Right cardiac atrium (tissue), 5 donors: ENCODE measurements around the gene GNAI2. TPM values are rescaled to one million over a fixed set of nuclear protein-coding genes. Genes with fewer than 3 reads are reported as not detected.

ENCODE experiments used
- ATAC-seq, 2 donors: fragments of 200-7000 bp; cut with Tn5 transposase; one replicate each; pipeline versions ENCODE4 v1.8.0 to v1.9.1; 2020; ENCODE audit warnings: moderate library complexity in 2 of 2, mild to moderate bottlenecking in 1 of 2
- DNase-seq, 3 donors: peaks; one replicate each; pipeline ENCODE4 v3.0.0-alpha.2; 2020
- H3K27ac ChIP-seq: one replicate; pipeline ENCODE4 v1.5.1; 2013; ENCODE audit warnings: mild to moderate bottlenecking, low read length, control low read depth, moderate library complexity
- H3K27me3 ChIP-seq: one replicate; pipeline ENCODE4 v1.6.1; 2013; ENCODE audit not compliant: control insufficient read depth, insufficient read depth
- H3K4me1 ChIP-seq: one replicate; pipeline ENCODE4 v1.6.1; 2013; ENCODE audit warnings: low read length; ENCODE audit not compliant: control insufficient read depth, insufficient read depth
- H3K4me3 ChIP-seq: one replicate; pipeline ENCODE4 v1.5.1; 2013; ENCODE audit warnings: low read length, control low read depth
- H3K9me3 ChIP-seq: one replicate; pipeline ENCODE4 v1.6.1; 2013; ENCODE audit warnings: low read length; ENCODE audit not compliant: control insufficient read depth
- WGBS: extraction: QIAGEN DNeasy Blood & Tissue Kit; methylation state at CpG from one replicate; pipeline ENCODE4 v1.1.7; 2013; 5-methylcytosine and 5-hydroxymethylcytosine counted together
- intact Hi-C, 4 donors: fragments of 100-400 bp; cut with DNase I; formaldehyde crosslinking; loops; one replicate each; pipeline versions ENCODE4 v1.11.0 to v1.14.0; 2022 to 2023
- polyA plus RNA-seq: library from polyadenylated mRNA; stranded (reverse); fragments of 200-250 nt; gene quantifications from one replicate; pipeline ENCODE4 v1.2.3, GENCODE V29; 2013
- total RNA-seq, 4 donors: library from RNA; stranded (reverse); fragmentation: NEBNext Ultra II Directional; extraction: Animal tissue kit (Norgen Biotek cat#: 25700); gene quantifications; one replicate each; pipeline ENCODE4 v1.2.1, GENCODE V29; 2021
- donor health status: healthy with polysubstance abuse.
- donor health status: DM: no; HTN: yes; CAD: no.
- donor health status: DM: no; HTN: no; CAD: no.
- donor health status: DM: no; HTN: yes; CAD: no; lungs with severe emphysema.
- donor health status: DM: yes; HTN: yes; CAD: no.

The GNAI2 gene
- total and polyA plus RNA-seq, 5 donors = 122 to 149 (median 148) TPM

GRCh38 chr3:50245251-50245745 is 9.3 kb downstream of the GNAI2 start:
- H3K27ac ChIP-seq = peak overlapping the region; percentile 42
- ATAC-seq = no peak
- H3K27me3 ChIP-seq = no peaks in the 10 kb centered on the region
- DNase-seq = peak in 1 of 3 donors; percentile 52
- H3K4me3 ChIP-seq = peak overlapping the region; percentile 19
- 55% methylated on average over 16 of the region's 16 CpGs for WGBS
- intact Hi-C loops = no loop called here
- peaks cover 62% of the 10 kb centered on the region for H3K4me1 ChIP-seq
- no peaks in the 10 kb centered on the region for H3K9me3 ChIP-seq

- DNase-seq = peak; percentile 92 to 97 (median 96)
- intact Hi-C loops = loop anchor here in 1 of 4 donors (2.0 kb wide), 1 partner anchor 19 kb away; no protein-coding TSS in a partner anchor
- no peaks in the 10 kb centered on the region for H3K9me3 ChIP-seq
- peak overlapping the region; percentile 19 for H3K4me3 ChIP-seq
- peak; percentile 76 to 78 for ATAC-seq
- peaks cover 62% of the 10 kb centered on the region for H3K4me1 ChIP-seq
- H3K27ac ChIP-seq = peak overlapping the region; percentile 62
- WGBS = 1% methylated on average over 25 of the region's 25 CpGs
- no peaks in the 10 kb centered on the region for H3K27me3 ChIP-seq
Measured at GRCh38 chr3:50245831-50246516, 10.0 kb downstream of the GNAI2 start.

- peaks cover 58% of the 10 kb centered on the region for H3K4me1 ChIP-seq
- peak; percentile 68 to 71 (median 69) for DNase-seq
- ATAC-seq = peak; percentile 10 to 56
- 28% methylated on average over 10 of the region's 10 CpGs for WGBS
- no peaks in the 10 kb centered on the region for H3K9me3 ChIP-seq
- H3K27ac ChIP-seq = peak overlapping the region; percentile 62
- intact Hi-C loops = loop anchor here in 1 of 4 donors (2.0 kb wide), 1 partner anchor 20 kb away; no protein-coding TSS in a partner anchor
- no peak overlapping the region for H3K4me3 ChIP-seq
- H3K27me3 ChIP-seq = no peaks in the 10 kb centered on the region
Measured at GRCh38 chr3:50246517-50246954, 10.5 kb downstream of the GNAI2 start.

- WGBS = 5% methylated on average over 3 of the region's 3 CpGs
- Histone ChIP-seq H3K27me3 (no peaks in the 10 kb centered on the region), H3K4me1 (peaks cover 45% of the 10 kb centered on the region), H3K27ac (peak overlapping the region; percentile 88), H3K4me3 (no peak overlapping the region), H3K9me3 (no peaks in the 10 kb centered on the region)
- DNase-seq (peak; percentile 77 to 88 (median 85)), ATAC-seq (peak; percentile 56 to 74)
- intact Hi-C loops = no loop called here
Measured at GRCh38 chr3:50248387-50248786, 12.4 kb downstream of the GNAI2 start.

GRCh38 chr3:50249457-50249856 is 13.5 kb downstream of the GNAI2 start:
- no peak for DNase-seq
- intact Hi-C loops = no loop called here
- peaks cover 47% of the 10 kb centered on the region for H3K4me1 ChIP-seq

GRCh38 chr3:50250514-50250913 is 14.5 kb downstream of the GNAI2 start:
- Histone ChIP-seq H3K9me3 (no peaks in the 10 kb centered on the region), H3K4me1 (peaks cover 42% of the 10 kb centered on the region), H3K27me3 (no peaks in the 10 kb centered on the region), H3K4me3 (no peak overlapping the region), H3K27ac (peak overlapping the region; percentile 22)
- DNase-seq (peak in 1 of 3 donors; percentile 63), ATAC-seq (no peak)
- WGBS = 89% methylated on average over 4 of the region's 4 CpGs
- intact Hi-C loops = no loop called here

More at GRCh38 chr3:50249457-50249856, 13.5 kb downstream of the GNAI2 start:
- H3K27me3 ChIP-seq = no peaks in the 10 kb centered on the region
- WGBS = 72% methylated on average over 5 of the region's 5 CpGs
- no peaks in the 10 kb centered on the region for H3K9me3 ChIP-seq
- no peak overlapping the region for H3K4me3 ChIP-seq
- no peak for ATAC-seq
- H3K27ac ChIP-seq = peak overlapping the region; percentile 88

GRCh38 chr3:50251220-50251619 is 15.2 kb downstream of the GNAI2 start:
- 68% methylated on average over 8 of the region's 8 CpGs for WGBS
- DNase-seq (peak in 1 of 3 donors; percentile 64), ATAC-seq (peak in 1 of 2 donors; percentile 27)
- intact Hi-C loops = no loop called here
- no peaks in the 10 kb centered on the region for H3K9me3 ChIP-seq
- no peak overlapping the region for H3K27ac ChIP-seq
- H3K27me3 ChIP-seq = no peaks in the 10 kb centered on the region
- H3K4me1 ChIP-seq = peaks cover 39% of the 10 kb centered on the region
- no peak overlapping the region for H3K4me3 ChIP-seq

- 61% methylated on average over 8 of the region's 8 CpGs for WGBS
- intact Hi-C loops = no loop called here
- Histone ChIP-seq H3K4me3 (no peak overlapping the region), H3K4me1 (peaks cover 21% of the 10 kb centered on the region), H3K9me3 (no peaks in the 10 kb centered on the region), H3K27ac (peak overlapping the region; percentile 88), H3K27me3 (no peaks in the 10 kb centered on the region)
- peak; percentile 78 to 91 (median 87) for DNase-seq
- ATAC-seq = peak; percentile 47 to 73
Measured at GRCh38 chr3:50254577-50255250, 18.7 kb downstream of the GNAI2 start.

- Histone ChIP-seq H3K4me1 (peaks cover 17% of the 10 kb centered on the region), H3K4me3 (no peak overlapping the region), H3K27me3 (no peaks in the 10 kb centered on the region), H3K9me3 (no peaks in the 10 kb centered on the region), H3K27ac (peak overlapping the region; percentile 72)
- DNase-seq (no peak), ATAC-seq (no peak)
- intact Hi-C loops = no loop called here
- 78% methylated on average over 9 of the region's 9 CpGs for whole genome bisulfite sequencing
Measured at GRCh38 chr3:50255251-50255615, 19.2 kb downstream of the GNAI2 start.

GRCh38 chr3:50256978-50257890 is 21.2 kb downstream of the GNAI2 start:
- intact Hi-C loops = no loop called here
- 87% methylated on average over 20 of the region's 20 CpGs for WGBS
- H3K27me3 ChIP-seq = no peaks in the 10 kb centered on the region
- peaks cover 14% of the 10 kb centered on the region for H3K4me1 ChIP-seq
- ATAC-seq (no peak), DNase-seq (peak in 1 of 3 donors; percentile 74)
- no peak overlapping the region for H3K27ac ChIP-seq
- H3K9me3 ChIP-seq = no peaks in the 10 kb centered on the region
- H3K4me3 ChIP-seq = no peak overlapping the region
